Endothelial cell of umbilical vein (primary cell): ENCODE results near the gene MT1G.

Experiments
- EZH2 ChIP-seq: IDR thresholded peaks from 2 replicates; pipeline ENCODE4 v1.6.1; 2012; ENCODE audit warnings: borderline replicate concordance, low read depth, mild to moderate bottlenecking, moderate library complexity, low read length, inconsistent platforms; ENCODE audit not compliant: severe bottlenecking
- POLR2A ChIP-seq: IDR thresholded peaks from 2 replicates; pipeline ENCODE4 v1.6.1; 2012; ENCODE audit warnings: low read depth, mild to moderate bottlenecking, control low read depth, low read length
- POLR2AphosphoS5 ChIP-seq: IDR thresholded peaks from 2 replicates; pipeline ENCODE4 v1.6.1; 2012; ENCODE audit warnings: low read depth, mild to moderate bottlenecking, control low read depth, low read length, moderate library complexity; ENCODE audit not compliant: insufficient read depth
- TF ChIP-seq, protein P1 (sequence below), 2 donors: IDR thresholded peaks; 1 replicate in 1 of 2; 2 replicates in 1 of 2; pipeline ENCODE4 v1.5.1; 2011; ENCODE audit warnings: low read length in 2 of 2, mild to moderate bottlenecking in 2 of 2, moderate library complexity in 2 of 2, control low read depth in 1 of 2, inconsistent platforms in 1 of 2, low read depth in 1 of 2; ENCODE audit not compliant: insufficient read depth in 1 of 2; ENCODE audit errors: extremely low read depth in 1 of 2

DNA sequence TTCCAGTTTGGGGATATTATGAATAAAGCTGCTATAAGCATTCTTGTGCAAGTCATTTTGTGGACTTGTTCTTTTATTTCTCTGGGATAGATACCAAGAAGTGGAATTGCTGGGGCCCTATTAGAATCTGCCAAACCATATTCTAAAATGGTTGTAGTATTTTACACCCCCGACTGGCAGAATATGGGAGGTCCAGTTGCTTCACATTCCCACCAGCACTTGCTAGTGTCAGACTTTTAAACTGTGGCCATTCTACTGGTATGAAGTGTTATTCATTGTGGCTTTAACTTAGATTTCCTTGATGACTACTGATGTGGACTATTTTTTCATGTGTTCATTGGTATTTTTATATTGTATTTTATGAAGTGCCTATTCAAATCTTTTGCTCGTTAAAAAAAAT lies 44.0 kb upstream of the MT1G start:
- TF ChIP-seq, protein P1, sequence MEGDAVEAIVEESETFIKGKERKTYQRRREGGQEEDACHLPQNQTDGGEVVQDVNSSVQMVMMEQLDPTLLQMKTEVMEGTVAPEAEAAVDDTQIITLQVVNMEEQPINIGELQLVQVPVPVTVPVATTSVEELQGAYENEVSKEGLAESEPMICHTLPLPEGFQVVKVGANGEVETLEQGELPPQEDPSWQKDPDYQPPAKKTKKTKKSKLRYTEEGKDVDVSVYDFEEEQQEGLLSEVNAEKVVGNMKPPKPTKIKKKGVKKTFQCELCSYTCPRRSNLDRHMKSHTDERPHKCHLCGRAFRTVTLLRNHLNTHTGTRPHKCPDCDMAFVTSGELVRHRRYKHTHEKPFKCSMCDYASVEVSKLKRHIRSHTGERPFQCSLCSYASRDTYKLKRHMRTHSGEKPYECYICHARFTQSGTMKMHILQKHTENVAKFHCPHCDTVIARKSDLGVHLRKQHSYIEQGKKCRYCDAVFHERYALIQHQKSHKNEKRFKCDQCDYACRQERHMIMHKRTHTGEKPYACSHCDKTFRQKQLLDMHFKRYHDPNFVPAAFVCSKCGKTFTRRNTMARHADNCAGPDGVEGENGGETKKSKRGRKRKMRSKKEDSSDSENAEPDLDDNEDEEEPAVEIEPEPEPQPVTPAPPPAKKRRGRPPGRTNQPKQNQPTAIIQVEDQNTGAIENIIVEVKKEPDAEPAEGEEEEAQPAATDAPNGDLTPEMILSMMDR (IDR thresholded peaks at IDR 0.05; ENCODE audit: extremely low read depth in 1 of 2, insufficient read depth in 1 of 2, low read depth in 1 of 2, low read length in 2 of 2) = no peak
- TF ChIP-seq EZH2 = no peak
- no peak for TF ChIP-seq POLR2A
- TF ChIP-seq POLR2AphosphoS5 = no peak
